HG02884 (cell line): Measurements from ENCODE around the gene ZNF236.

Experiments
- ATAC-seq: cut with Tn5 transposase; IDR thresholded peaks from one replicate; pipeline ENCODE4 v1.9.1; 2021; ENCODE audit warnings: mild to moderate bottlenecking, moderate library complexity; ENCODE audit not compliant: unreplicated experiment

Gene ZNF236

DNA sequence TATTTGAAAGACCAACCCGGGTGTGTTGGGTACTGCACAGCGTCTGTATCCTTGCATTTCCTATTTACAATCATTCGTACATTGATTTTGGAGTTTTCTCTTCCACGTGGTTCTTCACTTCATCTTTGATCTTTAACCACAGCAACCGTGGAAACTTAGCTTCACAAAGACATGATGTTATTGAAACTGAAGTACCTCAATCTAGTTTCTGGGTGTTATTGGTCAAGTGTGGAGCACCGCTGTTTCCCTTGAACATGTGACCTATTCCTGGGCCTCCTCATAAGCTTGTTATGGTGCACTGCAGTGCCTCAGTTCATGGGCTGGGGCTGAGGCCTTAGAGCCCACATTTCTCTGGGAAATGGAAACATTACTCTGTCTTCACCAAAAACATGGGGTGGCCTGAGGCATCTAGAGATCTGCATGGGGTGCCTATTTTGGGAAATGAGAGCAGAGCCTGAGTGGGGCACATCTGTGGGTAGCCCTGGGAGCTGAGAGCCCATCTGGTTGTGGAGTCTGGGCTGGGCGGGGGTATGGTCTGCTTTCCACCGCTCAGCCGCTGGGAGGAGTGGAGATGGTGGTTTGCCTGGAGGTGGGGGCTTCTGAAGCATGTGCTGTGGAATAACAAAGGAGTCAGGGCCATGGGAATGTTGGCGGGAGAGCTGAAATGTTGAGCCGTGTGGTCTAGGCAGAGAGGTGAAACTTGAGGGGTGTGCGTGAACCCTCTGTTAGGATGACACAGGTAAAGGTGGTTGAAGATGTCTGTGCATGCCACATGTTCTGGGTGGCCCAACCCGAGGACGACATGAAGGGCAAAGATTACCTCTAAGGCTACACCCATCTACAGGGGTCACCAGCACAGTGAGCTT lies 37.4 kb downstream of the ZNF236 start:
- peak; percentile 84 for ATAC-seq

GRCh38 chr18:76860411-76860810 lies 38.1 kb downstream of the ZNF236 start:
- no peak for ATAC-seq

GRCh38 chr18:76866666-76867065 lies 44.3 kb downstream of the ZNF236 start:
- no peak for ATAC-seq

DNA sequence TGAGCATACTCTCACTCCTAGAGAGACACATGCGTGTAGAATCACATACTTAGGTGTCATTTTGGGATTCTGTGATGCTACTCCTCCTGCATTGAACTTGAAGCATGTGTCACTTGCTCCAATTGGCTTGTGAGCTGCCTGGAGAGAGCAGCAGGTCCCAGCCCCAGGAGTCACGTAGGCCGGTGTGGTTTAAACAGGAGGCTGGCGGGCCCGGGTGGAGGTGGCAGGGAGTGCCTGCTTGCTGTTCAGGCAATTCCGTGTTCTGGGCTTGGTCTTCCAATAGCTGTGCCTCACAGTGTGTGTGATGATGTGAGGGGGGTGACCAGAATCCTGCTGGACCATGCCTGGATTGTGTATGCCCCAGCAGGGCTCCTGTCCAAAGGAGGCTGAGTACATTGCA lies 51.0 kb downstream of the ZNF236 start:
- no peak for ATAC-seq

DNA sequence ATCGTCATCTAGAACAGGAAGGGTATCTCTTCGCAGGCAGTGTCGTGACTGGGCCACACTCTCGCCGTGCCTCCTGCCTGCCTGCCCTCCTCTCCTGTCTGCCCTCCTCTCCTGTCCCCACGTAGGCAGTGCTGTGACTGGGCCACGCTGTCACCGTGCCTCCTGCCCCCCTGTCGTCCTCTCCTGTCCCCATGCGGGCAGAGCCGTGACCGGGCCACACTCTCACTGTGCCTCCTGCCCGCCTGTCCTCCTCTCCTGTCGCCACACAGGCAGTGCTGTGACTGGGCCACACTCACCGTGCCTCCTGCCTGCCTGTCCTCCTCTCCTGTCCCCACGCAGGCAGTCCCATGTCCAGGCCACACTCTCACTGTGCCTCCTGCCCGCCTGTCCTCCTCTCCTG lies 51.4 kb downstream of the ZNF236 start:
- ATAC-seq: no peak

GRCh38 chr18:76874642-76875389 lies 52.5 kb downstream of the ZNF236 start:
- ATAC-seq: peak; percentile 23

DNA sequence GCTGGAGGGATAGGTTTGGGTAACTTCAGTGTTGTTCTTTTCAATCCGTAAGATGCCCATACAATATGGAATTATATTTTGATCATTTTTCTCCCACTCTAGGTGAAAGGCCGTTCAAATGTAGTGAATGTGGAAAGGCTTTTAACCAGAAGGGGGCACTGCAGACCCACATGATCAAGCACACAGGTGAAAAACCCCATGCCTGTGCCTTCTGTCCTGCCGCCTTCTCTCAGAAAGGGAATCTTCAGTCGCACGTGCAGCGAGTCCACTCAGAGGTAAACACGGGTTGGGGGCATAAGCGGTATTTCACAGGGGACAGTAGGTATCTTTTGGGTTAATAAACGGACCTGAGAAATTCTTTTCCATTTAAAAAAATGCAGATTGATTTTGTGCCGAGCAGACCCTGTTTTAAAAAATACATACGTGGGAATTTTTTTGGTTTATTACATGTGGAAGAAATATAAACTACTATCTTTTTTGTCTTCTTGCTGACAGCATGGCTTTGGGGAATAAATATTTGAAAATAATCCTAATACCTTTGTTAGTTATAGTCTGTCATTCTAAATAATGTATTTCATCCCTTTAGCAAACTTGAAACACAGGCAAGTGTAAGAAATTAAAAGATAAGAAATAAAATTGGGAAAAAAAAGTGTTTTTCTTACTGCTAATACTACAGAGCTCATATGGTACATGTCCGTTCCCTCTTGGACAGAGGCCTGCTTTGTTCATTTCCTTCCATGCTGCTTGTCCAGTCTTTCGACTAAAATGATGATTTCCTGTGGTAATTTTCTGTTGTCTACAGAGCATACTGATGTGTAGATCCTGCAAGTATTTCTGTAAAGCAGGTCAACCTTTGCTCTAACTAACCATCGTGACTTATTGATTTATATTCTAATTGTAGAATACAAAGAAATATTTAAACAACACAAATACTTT lies 53.3 kb downstream of the ZNF236 start:
- ATAC-seq: peak; percentile 70

DNA sequence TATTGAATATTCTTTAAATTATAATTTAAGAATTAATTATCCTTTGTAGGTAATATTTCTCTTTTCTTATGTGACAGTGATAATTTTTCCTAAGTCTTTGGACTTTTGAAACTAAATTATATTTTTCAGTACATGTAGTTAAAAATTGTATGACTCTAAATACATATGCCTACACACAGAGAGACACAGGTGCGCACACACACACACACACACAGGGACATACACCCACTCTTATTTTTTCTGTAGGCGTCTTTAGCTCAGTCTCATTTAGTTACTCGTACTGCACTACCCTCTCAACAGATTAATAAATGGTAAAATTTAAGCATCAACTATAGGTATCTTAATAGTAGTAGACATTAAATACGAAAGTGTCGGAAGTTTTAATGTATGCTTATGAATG lies 56.1 kb downstream of the ZNF236 start:
- no peak for ATAC-seq

GRCh38 chr18:76880026-76880425 lies 57.7 kb downstream of the ZNF236 start:
- ATAC-seq: no peak

DNA sequence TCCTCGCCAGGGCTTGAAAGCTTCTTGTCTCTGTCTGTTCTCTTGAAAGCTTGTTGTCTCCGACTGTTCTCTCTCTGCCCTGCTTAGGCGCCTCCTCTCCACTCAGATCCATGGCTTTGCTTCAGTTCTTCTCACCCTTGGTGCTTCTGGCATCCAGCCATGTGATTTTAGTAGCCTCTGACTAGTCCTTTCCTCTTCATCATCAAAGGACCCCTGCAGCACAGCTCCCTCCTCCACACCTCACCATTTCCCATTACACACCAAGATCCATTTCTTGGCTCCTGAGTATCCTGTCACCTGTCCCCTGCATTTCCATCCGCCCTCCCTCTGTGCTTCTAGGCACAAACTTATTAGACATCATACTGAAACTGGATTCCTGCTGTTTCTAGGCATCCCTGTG lies 59.4 kb downstream of the ZNF236 start:
- no peak for ATAC-seq

DNA sequence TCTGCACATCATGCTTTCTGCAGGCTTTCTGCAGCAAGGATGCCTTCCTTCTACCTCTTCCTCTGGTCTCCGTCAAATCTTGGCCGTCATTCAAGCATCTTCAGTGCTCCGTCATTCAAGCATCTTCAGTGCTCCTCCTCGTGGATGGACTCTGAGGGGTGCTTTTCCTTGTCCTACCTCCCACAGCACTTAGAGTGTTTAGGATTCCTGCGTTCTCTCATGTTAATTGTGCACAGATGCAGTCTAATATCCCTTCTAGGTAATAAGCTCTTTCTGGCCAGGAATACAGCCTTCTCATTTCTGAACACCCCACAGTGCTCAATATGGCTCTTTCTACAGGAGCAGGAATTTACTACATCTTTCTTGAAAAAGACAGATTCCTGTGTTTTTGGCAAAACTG lies 59.8 kb downstream of the ZNF236 start:
- no peak for ATAC-seq

DNA sequence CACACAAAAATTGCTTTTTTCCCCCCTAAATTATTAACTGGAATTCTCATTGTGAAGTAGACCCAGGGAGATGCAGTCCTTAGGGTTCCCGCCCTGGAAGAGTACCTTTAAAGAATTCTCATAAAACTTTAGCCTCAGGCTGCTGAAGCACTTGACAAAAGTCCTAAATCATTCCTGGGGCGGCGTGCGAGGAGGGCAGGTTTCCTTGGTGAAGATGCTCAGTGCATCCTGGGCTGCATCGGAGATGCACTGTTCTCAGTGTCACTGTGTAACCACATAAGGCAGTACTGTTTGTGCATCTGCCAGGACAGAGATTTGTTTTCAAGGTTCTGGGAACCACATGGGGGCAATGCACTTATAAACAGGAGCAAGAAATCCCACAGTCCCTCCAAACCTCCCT lies 62.6 kb downstream of the ZNF236 start:
- no peak for ATAC-seq

GRCh38 chr18:76886112-76886511 lies 63.8 kb downstream of the ZNF236 start:
- ATAC-seq: no peak

DNA sequence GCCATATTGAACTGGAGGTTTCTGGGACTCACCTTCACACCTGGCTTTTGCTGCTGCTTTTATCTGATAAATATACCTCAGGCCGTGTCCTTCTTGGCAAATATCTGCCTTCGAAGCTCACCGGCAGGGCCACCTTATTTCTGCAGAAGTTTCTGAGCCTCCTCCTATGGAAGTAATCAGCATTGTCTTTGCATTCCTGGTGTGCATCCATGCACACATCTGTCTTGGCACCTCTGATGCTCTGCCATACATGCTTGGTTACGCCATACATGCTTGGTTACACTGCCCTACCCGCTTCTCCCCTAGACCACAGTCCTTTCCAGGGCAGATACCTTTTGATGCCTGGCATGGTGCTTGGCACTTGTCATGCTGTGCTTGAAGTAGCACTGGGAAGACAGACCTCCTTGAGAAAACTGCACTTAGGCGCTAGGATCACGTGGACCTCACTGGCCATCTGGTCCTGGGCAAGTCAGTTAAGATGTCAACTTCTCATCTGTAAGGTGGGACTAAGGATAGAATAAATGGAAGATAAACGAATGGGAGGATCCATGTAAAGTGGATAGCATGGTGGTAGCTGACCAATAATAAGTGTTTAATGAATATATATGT lies 66.8 kb downstream of the ZNF236 start:
- no peak for ATAC-seq

DNA sequence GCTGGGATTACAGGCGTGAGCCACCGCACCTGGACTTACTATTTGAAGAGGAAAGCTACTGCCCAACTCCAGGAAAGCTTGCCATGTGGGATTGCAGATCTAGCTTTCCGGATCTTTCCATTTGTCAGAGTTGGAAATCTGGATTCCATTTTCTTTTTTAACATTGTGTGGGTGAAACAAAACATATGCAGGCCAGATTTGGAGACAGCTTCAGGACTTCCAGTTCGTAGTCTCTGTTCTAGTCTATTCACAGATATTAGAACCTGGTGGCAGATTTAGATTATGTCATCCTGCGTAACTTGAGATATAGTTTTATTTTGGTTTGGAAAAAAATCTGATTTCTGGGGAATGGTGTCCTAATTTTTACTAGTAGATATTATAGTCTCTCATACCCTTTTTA lies 70.5 kb downstream of the ZNF236 start:
- no peak for ATAC-seq

DNA sequence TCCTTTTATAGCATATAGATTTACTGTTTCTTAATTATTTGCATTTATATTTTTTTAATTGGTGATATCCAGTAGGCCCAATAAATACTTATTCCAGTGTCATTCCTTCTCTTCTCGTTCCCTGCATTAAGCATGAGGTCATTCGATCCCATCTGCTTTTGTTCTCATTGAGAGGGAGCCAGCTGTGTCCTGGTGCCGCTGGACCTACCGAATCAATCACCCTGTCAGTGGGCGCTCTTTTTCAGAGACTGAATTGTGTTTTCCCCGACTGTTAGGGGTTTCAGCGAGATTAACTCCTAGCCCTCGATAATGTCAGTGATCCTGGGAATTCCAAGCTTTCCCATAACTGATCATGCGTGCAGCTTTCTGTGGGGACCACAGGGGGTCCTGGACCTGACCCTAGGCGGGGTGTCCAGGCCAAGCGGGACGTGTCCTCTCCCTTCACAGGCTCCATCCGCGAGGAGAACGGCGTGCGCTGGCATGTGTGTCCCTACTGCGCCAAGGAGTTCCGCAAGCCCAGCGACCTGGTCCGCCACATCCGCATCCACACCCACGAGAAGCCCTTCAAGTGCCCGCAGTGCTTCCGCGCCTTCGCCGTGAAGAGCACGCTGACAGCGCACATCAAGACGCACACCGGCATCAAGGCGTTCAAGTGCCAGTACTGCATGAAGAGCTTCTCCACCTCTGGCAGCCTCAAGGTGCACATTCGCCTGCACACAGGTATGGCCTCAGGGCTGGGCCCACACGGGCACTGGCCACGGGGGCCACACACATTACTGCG lies 72.4 kb downstream of the ZNF236 start:
- ATAC-seq: no peak

DNA sequence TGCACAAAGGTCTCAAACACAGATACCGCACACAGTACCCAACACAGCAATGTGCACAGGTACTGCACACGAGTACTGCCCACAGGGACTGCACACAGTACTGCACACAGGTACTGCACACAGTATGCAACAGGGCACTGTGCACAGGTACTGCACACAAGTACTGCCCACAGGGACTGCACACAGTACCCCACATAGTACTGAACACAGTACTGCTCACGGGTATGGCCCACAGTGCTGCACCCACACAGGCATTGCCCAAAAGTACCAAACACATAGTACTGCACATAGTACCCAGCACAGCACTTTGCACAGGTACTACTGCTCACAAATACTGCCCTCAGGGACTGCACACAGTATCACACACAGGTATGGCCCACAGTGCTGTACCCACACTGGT lies 73.1 kb downstream of the ZNF236 start:
- ATAC-seq: no peak

- no peak for ATAC-seq
Measured at GRCh38 chr18:76896677-76897076, 74.3 kb downstream of the ZNF236 start.

GRCh38 chr18:76897257-76897656 lies 74.9 kb downstream of the ZNF236 start:
- ATAC-seq: no peak

GRCh38 chr18:76903386-76903785 lies 81.0 kb downstream of the ZNF236 start:
- no peak for ATAC-seq
